ENCODE data around the gene CSTPP1.

The CSTPP1 gene

GRCh38 chr11:46906609-46907041 is 29.9 kb upstream of the CSTPP1 start:
- Histone ChIP-seq H3K4me1 (ENCODE audit: insufficient read depth, low read length, severe bottlenecking) (peaks cover 16% of the 10 kb centered on the region), H4K20me1 (ENCODE audit: insufficient read depth, low read length) (no peaks in the 10 kb centered on the region), H3K36me3 (ENCODE audit: insufficient read depth, low read length) (no peaks in the 10 kb centered on the region), H3K4me2 (ENCODE audit: low read length) (no peak overlapping the region), H2AFZ (ENCODE audit: low read length) (no peak overlapping the region), H3K79me2 (ENCODE audit: insufficient read depth, low read length) (no peaks in the 10 kb centered on the region), H3K9me2 (ENCODE audit: low read depth, low read length) (no peaks in the 10 kb centered on the region), H3K27me3 (ENCODE audit: insufficient read depth, low read length) (no peaks in the 10 kb centered on the region), H3F3A (ENCODE audit: insufficient read depth, low read length) (no peaks in the 10 kb centered on the region), H3K27ac (ENCODE audit: low read depth, low read length, poor library complexity, severe bottlenecking) (no peak overlapping the region), H3K4me3 (ENCODE audit: low read depth, low read length, poor library complexity, severe bottlenecking) (no peak overlapping the region), H3K9me3 (ENCODE audit: low read length) (no peaks in the 10 kb centered on the region), H3K9ac (ENCODE audit: low read length) (no peak overlapping the region)
- TF ChIP-seq EZH2 (IDR thresholded peaks at IDR 0.05; ENCODE audit: borderline replicate concordance, low read length) (no peak), CTCF (IDR thresholded peaks at IDR 0.05; ENCODE audit: low read length) (no peak)

GRCh38 chr11:46907606-46908005 is 29.0 kb upstream of the CSTPP1 start:
- H3K4me2 ChIP-seq (ENCODE audit: low read length): no peak overlapping the region

GRCh38 chr11:46912526-46913150 is 23.9 kb upstream of the CSTPP1 start:
- no peak overlapping the region for H3K4me2 ChIP-seq (ENCODE audit: low read length)

More at GRCh38 chr11:46907606-46908005, 29.0 kb upstream of the CSTPP1 start:
- Histone ChIP-seq H3K4me3 (ENCODE audit: low read depth, low read length, poor library complexity, severe bottlenecking) (no peak overlapping the region), H3K9me2 (ENCODE audit: low read depth, low read length) (no peaks in the 10 kb centered on the region), H3K4me1 (ENCODE audit: insufficient read depth, low read length, severe bottlenecking) (peaks cover 16% of the 10 kb centered on the region), H4K20me1 (ENCODE audit: insufficient read depth, low read length) (no peaks in the 10 kb centered on the region), H3K36me3 (ENCODE audit: insufficient read depth, low read length) (no peaks in the 10 kb centered on the region), H3K27ac (ENCODE audit: low read depth, low read length, poor library complexity, severe bottlenecking) (no peak overlapping the region), H3K79me2 (ENCODE audit: insufficient read depth, low read length) (no peaks in the 10 kb centered on the region), H2AFZ (ENCODE audit: low read length) (no peak overlapping the region), H3F3A (ENCODE audit: insufficient read depth, low read length) (no peaks in the 10 kb centered on the region), H3K27me3 (ENCODE audit: insufficient read depth, low read length) (no peaks in the 10 kb centered on the region), H3K9me3 (ENCODE audit: low read length) (no peaks in the 10 kb centered on the region), H3K9ac (ENCODE audit: low read length) (no peak overlapping the region)
- no peak for TF ChIP-seq EZH2 (IDR thresholded peaks at IDR 0.05; ENCODE audit: borderline replicate concordance, low read length)
- no peak for TF ChIP-seq CTCF (IDR thresholded peaks at IDR 0.05; ENCODE audit: low read length)

More at GRCh38 chr11:46912526-46913150, 23.9 kb upstream of the CSTPP1 start:
- H3K4me3 ChIP-seq (ENCODE audit: low read depth, low read length, poor library complexity, severe bottlenecking): no peak overlapping the region
- peaks cover 23% of the 10 kb centered on the region for H3K4me1 ChIP-seq (ENCODE audit: insufficient read depth, low read length, severe bottlenecking)
- no peaks in the 10 kb centered on the region for H3K9me3 ChIP-seq (ENCODE audit: low read length)
- H3K36me3 ChIP-seq (ENCODE audit: insufficient read depth, low read length): no peaks in the 10 kb centered on the region
- no peak overlapping the region for H3K9ac ChIP-seq (ENCODE audit: low read length)
- H3K79me2 ChIP-seq (ENCODE audit: insufficient read depth, low read length): no peaks in the 10 kb centered on the region
- no peak for TF ChIP-seq CTCF (IDR thresholded peaks at IDR 0.05; ENCODE audit: low read length)
- no peak for TF ChIP-seq EZH2 (IDR thresholded peaks at IDR 0.05; ENCODE audit: borderline replicate concordance, low read length)
- H3F3A ChIP-seq (ENCODE audit: insufficient read depth, low read length): no peaks in the 10 kb centered on the region
- H3K9me2 ChIP-seq (ENCODE audit: low read depth, low read length): no peaks in the 10 kb centered on the region
- H2AFZ ChIP-seq (ENCODE audit: low read length): no peak overlapping the region
- H4K20me1 ChIP-seq (ENCODE audit: insufficient read depth, low read length): no peaks in the 10 kb centered on the region
- no peaks in the 10 kb centered on the region for H3K27me3 ChIP-seq (ENCODE audit: insufficient read depth, low read length)
- H3K27ac ChIP-seq (ENCODE audit: low read depth, low read length, poor library complexity, severe bottlenecking): no peak overlapping the region

All from OCI-LY1 (cell line).